Breast epithelium (tissue), 4 donors: ENCODE measurements around the gene MPO. TPM values are rescaled to one million over a fixed set of nuclear protein-coding genes. Genes with fewer than 3 reads are reported as not detected.

Source experiments
- DNase-seq, 2 donors: peaks; one replicate each; pipeline ENCODE4 v3.0.0-alpha.2; 2019; ENCODE audit warnings: low spot score in 2 of 2
- H3K27ac ChIP-seq, 2 donors: fragments of 200-600 bp; sonication (generic) in 1 of 2; one replicate each; pipeline ENCODE4 v1.5.1; 2016 to 2019; ENCODE audit warnings: mild to moderate bottlenecking in 1 of 2
- H3K27me3 ChIP-seq, 2 donors: fragments of 200-600 bp; sonication (generic) in 1 of 2; one replicate each; pipeline versions ENCODE4 v1.5.1 to v1.6.0; 2017 to 2019; ENCODE audit warnings: control low read depth in 1 of 2, mild to moderate bottlenecking in 1 of 2
- H3K36me3 ChIP-seq: fragments of 200-600 bp; one replicate; pipeline ENCODE4 v1.5.1; 2019
- H3K4me1 ChIP-seq, 2 donors: fragments of 200-600 bp; sonication (generic); one replicate each; pipeline ENCODE4 v1.5.1; 2016 to 2019; ENCODE audit warnings: control low read depth in 1 of 2
- H3K4me3 ChIP-seq, 3 donors: fragments of 200-600 bp; sonication (generic); 1 replicate in 2 of 3; 2 replicates in 1 of 3; pipeline ENCODE4 v1.5.1; 2016 to 2019; ENCODE audit warnings: mild to moderate bottlenecking in 3 of 3, moderate library complexity in 2 of 3
- H3K9me3 ChIP-seq, 2 donors: fragments of 200-600 bp; sonication (generic) in 1 of 2; one replicate each; pipeline ENCODE4 v1.5.1; 2016 to 2019; ENCODE audit warnings: control low read depth in 1 of 2
- CTCF ChIP-seq, 3 donors: fragments of 450-650 bp; IDR thresholded peaks; one replicate each; pipeline ENCODE4 v1.5.1; 2016 to 2017; ENCODE audit warnings: antibody characterized with exemption in 3 of 3, mild to moderate bottlenecking in 3 of 3, moderate library complexity in 3 of 3
- POLR2A ChIP-seq: fragments of 450-650 bp; IDR thresholded peaks from one replicate; pipeline ENCODE4 v1.6.1; 2016; ENCODE audit warnings: antibody characterized with exemption, mild to moderate bottlenecking, moderate library complexity
- POLR2AphosphoS5 ChIP-seq, 3 donors: sonication (generic); formaldehyde crosslinking; IDR thresholded peaks; one replicate each; pipeline ENCODE4 v1.6.1; 2017; ENCODE audit warnings: antibody characterized with exemption in 3 of 3
- intact Hi-C: fragments of 100-400 bp; cut with DNase I; formaldehyde crosslinking; loops from one replicate; pipeline ENCODE4 v1.15.1; 2023; ENCODE audit warnings: low total_unique reads
- total RNA-seq, 3 donors: library from RNA; depleted of rRNA; stranded (reverse); fragments of >200 nt; gene quantifications; one replicate each; pipeline ENCODE4 v1.1.0, GENCODE V29; 2016

Gene MPO
- total RNA-seq, 3 donors from 2014 or later: 0.16 TPM; not detected in 2

- Histone ChIP-seq H3K27ac (peak overlapping the region in 1 of 2 donors; percentile 19), H3K4me1 (no peaks in the 10 kb centered on the region), H3K4me3 (no peak overlapping the region), H3K9me3 (no peaks in the 10 kb centered on the region), H3K27me3 (no peaks in the 10 kb centered on the region), H3K36me3 (no peaks in the 10 kb centered on the region)
- intact Hi-C loops: no loop called here
- DNase-seq: peak in 1 of 2 donors; percentile 44
- TF ChIP-seq POLR2A: no peak
- TF ChIP-seq CTCF (IDR thresholded peaks at IDR 0.05): no peak
- no peak for TF ChIP-seq POLR2AphosphoS5 (IDR thresholded peaks at IDR 0.05)
These were observed 37.3 kb upstream of the MPO start for GRCh38 chr17:58318065-58318481.

GRCh38 chr17:58317421-58318064, 36.8 kb upstream of the MPO start:
- no peaks in the 10 kb centered on the region for H3K36me3 ChIP-seq
- peak; percentile 45 to 54 for DNase-seq
- peak overlapping the region in 1 of 2 donors; percentile 19 for H3K27ac ChIP-seq
- no peaks in the 10 kb centered on the region for H3K4me1 ChIP-seq
- no peak overlapping the region for H3K4me3 ChIP-seq
- no peaks in the 10 kb centered on the region for H3K9me3 ChIP-seq
- intact Hi-C loops: loop anchor here (1.0 kb wide), 1 partner anchor 45 kb away; no protein-coding TSS in a partner anchor
- H3K27me3 ChIP-seq: no peaks in the 10 kb centered on the region
- TF ChIP-seq POLR2A (no peak), CTCF (IDR thresholded peaks at IDR 0.05) (peak in 2 of 3 donors; percentile 46 to 67)

- H3K4me1 ChIP-seq: no peaks in the 10 kb centered on the region
- peak in 1 of 2 donors; percentile 42 for DNase-seq
- no peak overlapping the region for H3K27ac ChIP-seq
- no peaks in the 10 kb centered on the region for H3K36me3 ChIP-seq
- H3K27me3 ChIP-seq: no peaks in the 10 kb centered on the region
- TF ChIP-seq CTCF (IDR thresholded peaks at IDR 0.05): no peak
- no peak for TF ChIP-seq POLR2AphosphoS5 (IDR thresholded peaks at IDR 0.05)
- no peak for TF ChIP-seq POLR2A
- intact Hi-C loops: no loop called here
- no peak overlapping the region for H3K4me3 ChIP-seq
- H3K9me3 ChIP-seq: no peaks in the 10 kb centered on the region
These were observed 35.7 kb upstream of the MPO start for GRCh38 chr17:58316260-58316960.

- Histone ChIP-seq H3K4me3 (no peak overlapping the region), H3K9me3 (no peaks in the 10 kb centered on the region), H3K27ac (no peak overlapping the region), H3K27me3 (no peaks in the 10 kb centered on the region), H3K4me1 (no peaks in the 10 kb centered on the region), H3K36me3 (no peaks in the 10 kb centered on the region)
- intact Hi-C loops: no loop called here
- TF ChIP-seq CTCF (IDR thresholded peaks at IDR 0.05) (no peak), POLR2A (no peak), POLR2AphosphoS5 (IDR thresholded peaks at IDR 0.05) (no peak)
- no peak for DNase-seq
These were observed 35.0 kb upstream of the MPO start for GRCh38 chr17:58315750-58316149.

- TF ChIP-seq POLR2AphosphoS5 (IDR thresholded peaks at IDR 0.05): no peak
- no peak for TF ChIP-seq POLR2A
- TF ChIP-seq CTCF (IDR thresholded peaks at IDR 0.05): no peak
- Histone ChIP-seq H3K4me3 (no peak overlapping the region), H3K27ac (no peak overlapping the region), H3K4me1 (no peaks in the 10 kb centered on the region), H3K27me3 (no peaks in the 10 kb centered on the region), H3K36me3 (no peaks in the 10 kb centered on the region), H3K9me3 (no peaks in the 10 kb centered on the region)
- intact Hi-C loops: no loop called here
- no peak for DNase-seq
These were observed 34.6 kb upstream of the MPO start for GRCh38 chr17:58315281-58315711.
